H9 (cell line): Measurements from ENCODE around the gene TMEM150B. TPM values are rescaled to one million over a fixed set of nuclear protein-coding genes. Genes with fewer than 3 reads are reported as not detected.
A peak's percentile ranks its signal among the peaks of the same experiment; 100 is the strongest.

ENCODE experiments used
- DNase-seq: peaks from one replicate; pipeline ENCODE4 v3.0.0-alpha.2; 2017
- H2AFZ ChIP-seq: one replicate; pipeline ENCODE4 v1.6.1; 2013; ENCODE audit warnings: mild to moderate bottlenecking, low read length, control low read depth, moderate library complexity
- H2AK5ac ChIP-seq: 2 replicates; pipeline ENCODE4 v1.6.1; 2013; ENCODE audit warnings: low read length, control low read depth, mixed read lengths; ENCODE audit not compliant: insufficient read length
- H2BK120ac ChIP-seq: one replicate; pipeline ENCODE4 v1.6.1; 2013; ENCODE audit warnings: low read depth, mild to moderate bottlenecking, low read length, control low read depth, inconsistent platforms; ENCODE audit not compliant: poor library complexity, severe bottlenecking
- H2BK12ac ChIP-seq: 2 replicates; pipeline ENCODE4 v1.6.1; 2013; ENCODE audit warnings: low read length, control low read depth, mixed read lengths, low read depth; ENCODE audit not compliant: insufficient read length
- H2BK15ac ChIP-seq: 2 replicates; pipeline ENCODE4 v1.6.1; 2013; ENCODE audit warnings: low read depth, low read length, control low read depth
- H2BK20ac ChIP-seq: one replicate; pipeline ENCODE4 v1.6.1; 2013; ENCODE audit warnings: low read depth, mild to moderate bottlenecking, low read length, control low read depth, inconsistent platforms; ENCODE audit not compliant: poor library complexity, severe bottlenecking
- H2BK5ac ChIP-seq: 2 replicates; pipeline ENCODE4 v1.6.1; 2013; ENCODE audit warnings: low read length, control low read depth, mixed read lengths; ENCODE audit not compliant: insufficient read length
- H3K14ac ChIP-seq: 2 replicates; pipeline ENCODE4 v1.6.1; 2013; ENCODE audit warnings: low read length, control low read depth; ENCODE audit not compliant: insufficient read depth
- H3K18ac ChIP-seq: 2 replicates; pipeline ENCODE4 v1.6.1; 2013; ENCODE audit warnings: low read depth, mild to moderate bottlenecking, mixed read lengths, low read length, control low read depth; ENCODE audit not compliant: insufficient read length
- H3K23ac ChIP-seq: 2 replicates; pipeline ENCODE4 v1.6.1; 2013; ENCODE audit warnings: low read length, control low read depth, mixed read lengths, low read depth; ENCODE audit not compliant: insufficient read length
- H3K23me2 ChIP-seq: 2 replicates; pipeline ENCODE4 v1.6.1; 2013; ENCODE audit warnings: low read depth, mild to moderate bottlenecking, mixed read lengths, low read length, control low read depth; ENCODE audit not compliant: insufficient read length, poor library complexity, severe bottlenecking
- H3K27ac ChIP-seq: 2 replicates; pipeline ENCODE4 v1.5.1; 2013; ENCODE audit warnings: low read length, control low read depth, mixed read lengths, low read depth; ENCODE audit not compliant: insufficient read length
- H3K27me3 ChIP-seq: 2 replicates; pipeline ENCODE4 v1.6.1; 2013; ENCODE audit warnings: low read length, control low read depth, inconsistent platforms; ENCODE audit not compliant: insufficient read depth
- H3K4ac ChIP-seq: 2 replicates; pipeline ENCODE4 v1.6.1; 2013; ENCODE audit warnings: low read depth, mild to moderate bottlenecking, control low read depth, inconsistent platforms, low read length, moderate library complexity
- H3K4me1 ChIP-seq: 2 replicates; pipeline ENCODE4 v1.6.1; 2013; ENCODE audit warnings: low read length, control low read depth, inconsistent platforms; ENCODE audit not compliant: insufficient read depth
- H3K4me2 ChIP-seq: 2 replicates; pipeline ENCODE4 v1.6.1; 2013; ENCODE audit warnings: low read length, control low read depth, mixed read lengths; ENCODE audit not compliant: insufficient read length, insufficient read depth
- H3K56ac ChIP-seq: 2 replicates; pipeline ENCODE4 v1.6.1; 2013; ENCODE audit warnings: low read depth, mild to moderate bottlenecking, mixed read lengths, low read length, control low read depth; ENCODE audit not compliant: insufficient read length
- H3K79me1 ChIP-seq: 2 replicates; pipeline ENCODE4 v1.6.1; 2013; ENCODE audit warnings: low read depth, mild to moderate bottlenecking, moderate library complexity, low read length, control low read depth, inconsistent platforms; ENCODE audit not compliant: insufficient read depth, poor library complexity, severe bottlenecking
- H3K79me2 ChIP-seq: 2 replicates; pipeline ENCODE4 v1.6.1; 2013; ENCODE audit warnings: low read length, control low read depth, inconsistent platforms; ENCODE audit not compliant: insufficient read depth
- H3K9ac ChIP-seq: 2 replicates; pipeline ENCODE4 v1.6.1; 2013; ENCODE audit warnings: low read length, control low read depth, mixed read lengths; ENCODE audit not compliant: insufficient read length; ENCODE audit errors: extremely low read depth
- H3K9me3 ChIP-seq: one replicate; pipeline ENCODE4 v1.6.1; 2013; ENCODE audit warnings: low read depth, low read length, inconsistent platforms; ENCODE audit not compliant: control insufficient read depth
- H3T11ph ChIP-seq: one replicate; pipeline ENCODE4 v1.6.1; 2013; ENCODE audit warnings: mild to moderate bottlenecking, low read length, control low read depth, inconsistent platforms
- H4K20me1 ChIP-seq: one replicate; pipeline ENCODE4 v1.6.1; 2013; ENCODE audit not compliant: control insufficient read depth, insufficient read length, insufficient read depth
- H4K5ac ChIP-seq: 2 replicates; pipeline ENCODE4 v1.6.1; 2013; ENCODE audit warnings: low read depth, mild to moderate bottlenecking, mixed read lengths, low read length, control low read depth; ENCODE audit not compliant: insufficient read length
- H4K8ac ChIP-seq: replicated peaks from 2 replicates; pipeline ENCODE4 v1.6.1; 2013; ENCODE audit warnings: low read length, control low read depth, mixed read lengths, low read depth; ENCODE audit not compliant: insufficient read length
- H4K91ac ChIP-seq: 2 replicates; pipeline ENCODE4 v1.6.1; 2013; ENCODE audit warnings: low read depth, mild to moderate bottlenecking, moderate library complexity, mixed read lengths, low read length, control low read depth; ENCODE audit not compliant: insufficient read length
- H3K27ac Mint-ChIP-seq, 3 experiments: 2 replicates in 2 of 3; 3 replicates in 1 of 3; pipeline ENCODE4 v1.8.0; 2020 to 2021; ENCODE audit warnings: mixed read lengths in 3 of 3, mild to moderate bottlenecking in 1 of 3, moderate library complexity in 1 of 3
- H3K27me3 Mint-ChIP-seq: 2 replicates; pipeline ENCODE4 v1.8.0; 2021; ENCODE audit warnings: low read depth, mild to moderate bottlenecking, moderate library complexity, mixed read lengths
- H3K36me3 Mint-ChIP-seq, 3 experiments: 2 replicates in 2 of 3; 3 replicates in 1 of 3; pipeline ENCODE4 v1.8.0; 2020 to 2021; ENCODE audit warnings: low read depth in 3 of 3, mixed read lengths in 3 of 3; ENCODE audit not compliant: insufficient read depth in 1 of 3
- H3K4me1 Mint-ChIP-seq, 2 experiments: 2 replicates each; pipeline ENCODE4 v1.8.0; 2020; ENCODE audit warnings: mixed read lengths in 2 of 2
- H3K4me3 Mint-ChIP-seq, 2 experiments: 2 replicates in 1 of 2; 3 replicates in 1 of 2; pipeline ENCODE4 v1.8.0; 2020 to 2021; ENCODE audit warnings: mild to moderate bottlenecking in 2 of 2, mixed read lengths in 2 of 2, moderate library complexity in 1 of 2
- H3K9me3 Mint-ChIP-seq, 2 experiments: 2 replicates in 1 of 2; 3 replicates in 1 of 2; pipeline ENCODE4 v1.8.0; 2020; ENCODE audit warnings: mild to moderate bottlenecking in 2 of 2, mixed read lengths in 2 of 2, moderate library complexity in 1 of 2
- WGBS: extraction: QIAGEN DNeasy Blood & Tissue Kit; methylation state at CpG from one replicate; pipeline ENCODE4 v1.1.7; 2013; ENCODE audit warnings: missing lambda C conversion rate, low lambda C conversion rate, mixed read lengths; ENCODE audit not compliant: insufficient read length; ENCODE audit errors: extremely low coverage; 5-methylcytosine and 5-hydroxymethylcytosine counted together
- total RNA-seq: library from RNA; stranded (reverse); gene quantifications from 2 replicates; pipeline ENCODE4 v1.2.1, GENCODE V29; 2021
- TF ChIP-seq, protein P1 (sequence below): fragments of 200-600 bp; sonication (generic); conservative IDR thresholded peaks from 3 replicates; pipeline ENCODE4 v1.8.0; 2021; ENCODE audit warnings: antibody characterized with exemption, mild to moderate bottlenecking

Gene TMEM150B
- total RNA-seq, 1 experiment from 2014 or later, result 0.63 TPM

DNA sequence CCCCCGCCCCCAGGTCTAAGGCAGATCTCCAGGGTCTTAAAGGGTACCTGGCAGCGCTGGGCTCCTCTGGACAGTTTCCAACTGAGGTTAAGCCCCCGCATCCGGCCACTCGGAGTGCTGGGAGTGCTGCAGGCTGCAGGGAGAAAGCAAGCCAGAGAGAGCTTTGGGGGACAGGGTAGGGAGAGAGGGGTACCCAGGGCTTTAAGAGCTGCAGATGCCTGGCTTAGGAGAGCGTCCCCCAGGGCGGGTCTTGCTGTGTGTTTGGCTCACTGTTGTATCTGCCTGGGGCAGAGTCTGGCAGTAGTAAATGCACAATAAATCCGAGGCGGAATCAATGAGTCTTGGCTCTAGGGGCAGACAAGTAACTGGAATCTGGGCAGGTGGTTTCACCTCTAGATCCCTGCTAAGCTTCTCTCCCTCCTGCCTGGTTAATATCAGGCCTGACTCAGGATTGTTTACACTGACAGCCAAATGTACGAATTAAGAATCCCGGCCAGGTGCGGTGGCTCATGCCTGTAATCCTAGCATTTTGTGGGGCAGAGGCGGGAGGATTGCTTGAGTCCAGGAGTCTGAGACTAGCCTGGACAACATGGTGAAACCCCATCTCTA is 30.2 kb upstream of the TMEM150B start:
- Mint-ChIP-seq H3K27me3 (peaks cover 85% of the 10 kb centered on the region), H3K27ac (peak overlapping the region in 1 of 3 experiments; percentile 55; a peak in 2 of 7 replicates), H3K4me1 (peaks cover 38 to 39% of the 10 kb centered on the region in 2 experiments), H3K9me3 (no peaks in the 10 kb centered on the region; a peak in 1 of 5 replicates), H3K36me3 (peaks cover 2 to 28% (median 6%) of the 10 kb centered on the region in 3 experiments; a peak in 4 of 7 replicates), H3K4me3 (peak overlapping the region in 1 of 2 experiments; percentile 71; a peak in 2 of 5 replicates)
- Histone ChIP-seq H3K4me1 (no peaks in the 10 kb centered on the region; the same call in 1 of the 2 replicates), H3K56ac (no peak overlapping the region), H3K79me2 (no peaks in the 10 kb centered on the region), H3K23me2 (peaks cover 7% of the 10 kb centered on the region), H3K23ac (no peak overlapping the region), H3K79me1 (no peaks in the 10 kb centered on the region), H3K27ac (no peak overlapping the region), H4K5ac (no peak overlapping the region), H4K91ac (no peak overlapping the region), H3T11ph (no peak overlapping the region), H4K8ac (no peak overlapping the region), H3K4me2 (no peak overlapping the region), H2BK15ac (no peak overlapping the region), H2AFZ (no peak overlapping the region), H3K27me3 (peaks cover 17% of the 10 kb centered on the region; the same call in 1 of the 2 replicates), H2BK20ac (no peak overlapping the region), H3K18ac (no peak overlapping the region), H3K14ac (no peak overlapping the region), H3K9ac (no peak overlapping the region), H3K4ac (no peak overlapping the region), H3K9me3 (no peaks in the 10 kb centered on the region), H2BK12ac (no peak overlapping the region), H4K20me1 (no peaks in the 10 kb centered on the region), H2AK5ac (no peak overlapping the region), H2BK5ac (no peak overlapping the region), H2BK120ac (no peak overlapping the region)
- no peak for DNase-seq
- TF ChIP-seq, protein P1, sequence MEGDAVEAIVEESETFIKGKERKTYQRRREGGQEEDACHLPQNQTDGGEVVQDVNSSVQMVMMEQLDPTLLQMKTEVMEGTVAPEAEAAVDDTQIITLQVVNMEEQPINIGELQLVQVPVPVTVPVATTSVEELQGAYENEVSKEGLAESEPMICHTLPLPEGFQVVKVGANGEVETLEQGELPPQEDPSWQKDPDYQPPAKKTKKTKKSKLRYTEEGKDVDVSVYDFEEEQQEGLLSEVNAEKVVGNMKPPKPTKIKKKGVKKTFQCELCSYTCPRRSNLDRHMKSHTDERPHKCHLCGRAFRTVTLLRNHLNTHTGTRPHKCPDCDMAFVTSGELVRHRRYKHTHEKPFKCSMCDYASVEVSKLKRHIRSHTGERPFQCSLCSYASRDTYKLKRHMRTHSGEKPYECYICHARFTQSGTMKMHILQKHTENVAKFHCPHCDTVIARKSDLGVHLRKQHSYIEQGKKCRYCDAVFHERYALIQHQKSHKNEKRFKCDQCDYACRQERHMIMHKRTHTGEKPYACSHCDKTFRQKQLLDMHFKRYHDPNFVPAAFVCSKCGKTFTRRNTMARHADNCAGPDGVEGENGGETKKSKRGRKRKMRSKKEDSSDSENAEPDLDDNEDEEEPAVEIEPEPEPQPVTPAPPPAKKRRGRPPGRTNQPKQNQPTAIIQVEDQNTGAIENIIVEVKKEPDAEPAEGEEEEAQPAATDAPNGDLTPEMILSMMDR, result no peak
- no CpG with 5 or more reads among the region's 13 CpGs for WGBS
